Activated CD8-positive, alpha-beta memory T cell treated with anti-CD3 and anti-CD28 coated beads, Interleukin-2, amount 50 U/mL, for 48 hours (primary cell): Measurements from ENCODE around the gene PANK4.

Source experiments
- DNase-seq: peaks from one replicate; pipeline ENCODE4 v3.0.0-alpha.2; 2020

PANK4 gene

DNA sequence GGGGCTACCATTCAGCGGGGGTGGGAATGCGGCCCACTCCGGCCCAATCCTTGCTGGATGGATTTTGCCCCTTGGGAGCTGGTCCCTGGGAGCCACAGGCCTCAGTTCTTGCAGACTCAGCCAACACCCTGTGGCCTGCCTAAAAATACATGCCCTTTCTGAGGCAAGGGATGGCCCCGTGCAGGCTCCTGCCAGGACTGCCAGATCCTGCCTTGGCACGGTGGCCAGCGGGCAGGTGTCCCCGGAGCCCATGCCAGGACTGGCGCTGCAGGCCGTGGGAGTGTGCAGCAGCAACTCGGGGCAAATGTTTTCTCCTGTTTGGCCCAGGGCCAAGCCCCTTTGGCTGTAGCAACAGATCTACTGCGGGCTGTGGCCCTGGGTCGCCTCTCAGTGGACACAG lies 1.6 kb upstream of the PANK4 start:
- no peak for DNase-seq

DNA sequence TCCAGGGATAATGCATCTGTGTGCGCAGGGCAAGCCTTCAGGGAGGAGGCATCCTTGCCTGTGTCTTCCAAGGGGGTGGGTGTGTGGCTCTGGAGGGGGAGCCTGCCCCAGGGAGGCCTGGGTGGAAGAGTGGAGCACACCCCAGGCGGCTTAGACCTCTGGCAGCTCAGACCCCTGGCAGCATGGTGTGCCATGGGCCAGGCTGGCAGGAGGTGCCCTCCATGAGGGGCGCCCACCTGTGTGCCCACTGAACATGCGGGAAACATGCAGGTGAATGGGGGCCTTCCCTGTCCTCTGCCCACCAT lies 1.1 kb upstream of the PANK4 start:
- DNase-seq: no peak

GRCh38 chr1:2526824-2527555 lies 594 bp upstream of the PANK4 start:
- DNase-seq: peak; percentile 84

DNA sequence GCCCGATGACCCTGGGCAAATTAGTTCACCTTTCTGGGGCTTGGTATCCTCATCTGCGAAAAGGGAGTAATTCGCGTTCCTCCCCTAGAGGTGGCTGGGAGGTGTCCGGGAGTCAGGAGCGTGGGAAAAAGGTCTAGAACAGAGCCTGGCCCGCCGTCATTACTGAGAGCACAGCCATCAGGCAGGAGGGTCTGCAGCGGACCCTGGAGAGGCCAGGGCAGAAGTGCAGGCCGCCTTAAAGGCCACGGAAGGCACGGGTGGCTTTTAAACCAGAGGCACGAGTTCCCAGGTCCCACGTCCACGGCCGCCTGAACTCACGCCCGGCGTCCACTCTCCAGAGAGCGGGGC lies 850 bp downstream of the PANK4 start:
- DNase-seq: no peak

- DNase-seq: no peak
These were observed 2.3 kb downstream of the PANK4 start for GRCh38 chr1:2523891-2524609.

DNA sequence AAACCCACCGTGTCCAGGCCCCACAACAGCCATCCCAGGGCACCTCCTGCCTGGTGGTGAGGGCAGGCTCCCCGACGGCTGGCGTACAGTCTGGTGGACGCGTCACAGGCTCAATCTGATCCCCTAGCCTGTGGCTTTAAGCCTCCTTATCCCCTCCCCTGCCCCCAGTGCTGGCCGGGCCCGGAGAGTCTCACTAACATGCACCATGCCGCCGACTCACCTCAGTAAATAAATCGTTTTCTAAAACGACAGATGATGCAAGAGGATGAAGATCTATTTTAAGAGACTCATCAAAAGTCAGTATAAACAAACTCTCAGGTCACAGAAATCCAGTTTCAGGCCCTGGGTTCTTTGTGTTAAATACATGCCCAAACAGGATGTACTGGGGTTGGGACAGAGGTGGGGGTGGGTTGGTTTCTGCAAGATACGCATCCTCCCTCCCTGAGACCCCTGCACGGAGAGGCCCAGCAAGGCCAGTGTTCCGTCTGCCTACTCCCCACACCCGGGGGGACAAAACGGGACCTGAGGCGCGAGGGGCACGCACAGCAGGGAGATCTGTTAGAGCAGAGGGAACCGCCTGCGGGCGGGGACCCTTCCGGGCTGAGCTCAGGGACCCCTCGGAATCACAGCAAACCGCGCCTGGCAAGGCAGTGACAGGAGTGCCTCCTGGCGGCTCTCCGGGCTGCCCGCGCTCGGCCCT lies 3.1 kb downstream of the PANK4 start:
- DNase-seq: no peak

- no peak for DNase-seq
These were observed 4.2 kb downstream of the PANK4 start for GRCh38 chr1:2522230-2522629.

- no peak for DNase-seq
These were observed 5.6 kb downstream of the PANK4 start for GRCh38 chr1:2520806-2521205.

- DNase-seq: no peak
These were observed 6.2 kb downstream of the PANK4 start for GRCh38 chr1:2520206-2520605.

GRCh38 chr1:2519729-2520128 lies 6.7 kb downstream of the PANK4 start:
- no peak for DNase-seq

DNA sequence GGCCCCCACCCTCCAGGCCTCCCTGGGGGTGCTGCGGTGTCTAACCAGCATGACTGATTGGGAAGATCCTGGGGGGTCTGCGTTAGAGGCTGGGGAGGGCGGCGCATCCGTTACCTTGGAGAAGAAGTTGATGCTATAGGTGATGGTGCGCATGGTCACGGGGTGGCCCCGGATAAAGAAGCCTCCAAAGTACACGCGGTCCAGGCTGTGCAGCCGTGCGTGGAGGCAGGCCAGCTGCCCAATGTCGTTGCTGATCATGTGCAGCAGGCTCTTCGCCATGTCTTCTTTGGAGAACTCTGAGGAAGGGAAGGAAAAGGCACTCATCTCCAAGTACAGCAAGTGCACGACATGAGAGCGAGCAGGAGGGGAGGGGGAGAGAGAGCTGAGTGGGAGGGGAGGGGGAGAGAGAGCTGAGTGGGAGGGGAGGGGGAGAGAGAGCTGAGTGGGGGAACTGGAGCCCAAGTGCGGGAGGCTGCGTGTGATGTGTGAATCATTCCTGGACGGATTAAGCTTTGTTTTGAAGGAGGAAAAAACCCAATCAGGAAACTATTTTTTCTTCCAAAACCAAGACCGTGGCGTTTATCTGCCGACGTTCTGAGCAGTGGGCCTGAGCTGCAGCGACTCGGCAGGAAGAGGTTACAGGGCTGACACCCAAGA lies 7.2 kb downstream of the PANK4 start:
- no peak for DNase-seq

- no peak for DNase-seq
These were observed 7.9 kb downstream of the PANK4 start for GRCh38 chr1:2518528-2518927.

- no peak for DNase-seq
These were observed 8.4 kb downstream of the PANK4 start for GRCh38 chr1:2517966-2518365.

DNA sequence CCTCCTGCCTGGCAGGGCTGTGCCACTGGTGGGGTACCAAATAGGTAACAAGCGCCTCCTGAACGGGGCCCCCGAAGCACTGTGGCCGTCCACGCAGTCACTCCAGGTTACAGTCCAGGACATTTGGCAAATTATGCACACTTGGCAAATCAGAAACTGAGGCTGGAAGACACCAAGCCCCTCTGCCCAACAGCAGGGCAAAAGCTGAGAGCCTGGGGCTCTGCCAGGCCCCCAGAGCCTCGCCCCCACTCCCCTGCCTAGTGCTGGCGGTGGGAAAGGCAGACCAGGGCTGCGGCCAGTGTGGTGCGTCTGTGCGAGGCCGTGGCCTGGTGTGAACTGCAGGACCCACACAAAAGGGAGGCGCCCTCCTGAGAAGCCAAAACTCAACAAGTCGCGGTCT lies 9.4 kb downstream of the PANK4 start:
- DNase-seq: no peak

GRCh38 chr1:2516124-2516523 lies 10.3 kb downstream of the PANK4 start:
- no peak for DNase-seq

- no peak for DNase-seq
These were observed 10.7 kb downstream of the PANK4 start for GRCh38 chr1:2515763-2516080.

- DNase-seq: no peak
These were observed 11.3 kb downstream of the PANK4 start for GRCh38 chr1:2514863-2515762.

GRCh38 chr1:2513939-2514652 lies 12.3 kb downstream of the PANK4 start:
- no peak for DNase-seq

DNA sequence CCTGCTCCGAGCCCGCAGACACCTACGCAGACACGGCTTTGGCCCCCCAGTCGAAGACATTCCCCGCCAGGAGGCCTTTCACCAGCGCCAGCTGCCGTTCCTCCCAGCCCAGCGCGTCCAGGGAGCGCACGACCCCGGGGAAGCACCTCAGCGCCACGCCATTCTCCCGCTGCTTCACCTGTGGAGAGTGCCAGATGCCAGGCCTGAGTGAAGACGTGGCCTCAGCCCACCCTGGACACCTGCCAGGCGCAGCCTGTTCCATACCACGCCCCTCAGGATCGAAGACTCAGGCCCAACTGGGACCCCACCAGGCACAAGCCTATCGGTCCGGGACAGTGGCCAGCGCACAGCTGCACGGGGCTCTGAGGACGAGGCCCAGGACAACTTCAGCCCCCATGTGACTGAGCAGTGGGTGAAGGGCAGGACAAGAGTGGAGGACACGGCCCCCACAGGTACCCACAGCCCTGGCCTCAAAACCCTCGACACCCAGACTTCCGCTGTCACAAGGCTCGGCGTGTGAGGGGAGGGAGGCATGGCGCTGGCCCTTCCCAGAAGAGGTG lies 13.5 kb downstream of the PANK4 start:
- DNase-seq: no peak

- DNase-seq: no peak
These were observed 15.8 kb downstream of the PANK4 start for GRCh38 chr1:2510366-2511155.

- no peak for DNase-seq
These were observed 16.8 kb downstream of the PANK4 start for GRCh38 chr1:2509589-2509988.
